Measurements from ENCODE around the gene ZC2HC1C. TPM values are rescaled to one million over a fixed set of nuclear protein-coding genes. Genes with fewer than 3 reads are reported as not detected.

The ZC2HC1C gene
- total and polyA plus RNA-seq, 9 of the 15 experiments (the other 6 are each of a cell fraction or from before 2014, with no cell fraction given) = 6.3 to 9.2 (median 7.7) TPM

GRCh38 chr14:75070383-75070782 lies 942 bp downstream of the ZC2HC1C start (continued):
- TF ChIP-seq, protein P1, sequence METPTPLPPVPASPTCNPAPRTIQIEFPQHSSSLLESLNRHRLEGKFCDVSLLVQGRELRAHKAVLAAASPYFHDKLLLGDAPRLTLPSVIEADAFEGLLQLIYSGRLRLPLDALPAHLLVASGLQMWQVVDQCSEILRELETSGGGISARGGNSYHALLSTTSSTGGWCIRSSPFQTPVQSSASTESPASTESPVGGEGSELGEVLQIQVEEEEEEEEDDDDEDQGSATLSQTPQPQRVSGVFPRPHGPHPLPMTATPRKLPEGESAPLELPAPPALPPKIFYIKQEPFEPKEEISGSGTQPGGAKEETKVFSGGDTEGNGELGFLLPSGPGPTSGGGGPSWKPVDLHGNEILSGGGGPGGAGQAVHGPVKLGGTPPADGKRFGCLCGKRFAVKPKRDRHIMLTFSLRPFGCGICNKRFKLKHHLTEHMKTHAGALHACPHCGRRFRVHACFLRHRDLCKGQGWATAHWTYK (CRISPR knock-in tag; IDR thresholded peaks at IDR 0.05) = no peak
- 0 out of 2 replicates have a peak, but pooled peaks have one; percentile 19 for TF ChIP-seq CXXC5 (CRISPR knock-in tag; IDR thresholded peaks at IDR 0.05)
- TF ChIP-seq ATF1 (CRISPR knock-in tag; IDR thresholded peaks at IDR 0.05) = no peak
- peak; percentile 54; the same call in 1 of the 2 replicates for TF ChIP-seq ATF1 (tag; IDR thresholded peaks at IDR 0.05)
- TF ChIP-seq HNRNPLL (IDR thresholded peaks at IDR 0.05; ENCODE audit: low read depth, low read length, poor library complexity, severe bottlenecking) = no peak
- no peak for TF ChIP-seq ZNF184 (CRISPR knock-in tag; IDR thresholded peaks at IDR 0.05)
- peak; percentile 36; the same call in 1 of the 2 replicates for TF ChIP-seq JUND (IDR thresholded peaks at IDR 0.05; ENCODE audit: borderline replicate concordance, low read depth, low read length)
- no peak; the same call in 2 of the 3 replicates for TF ChIP-seq JUND (tag; IDR thresholded peaks at IDR 0.05; ENCODE audit: borderline replicate concordance, low read depth, low read length)
- TF ChIP-seq NFIC (IDR thresholded peaks at IDR 0.05) = 0 out of 2 replicates have a peak, but pooled peaks have one; percentile 13

DNA sequence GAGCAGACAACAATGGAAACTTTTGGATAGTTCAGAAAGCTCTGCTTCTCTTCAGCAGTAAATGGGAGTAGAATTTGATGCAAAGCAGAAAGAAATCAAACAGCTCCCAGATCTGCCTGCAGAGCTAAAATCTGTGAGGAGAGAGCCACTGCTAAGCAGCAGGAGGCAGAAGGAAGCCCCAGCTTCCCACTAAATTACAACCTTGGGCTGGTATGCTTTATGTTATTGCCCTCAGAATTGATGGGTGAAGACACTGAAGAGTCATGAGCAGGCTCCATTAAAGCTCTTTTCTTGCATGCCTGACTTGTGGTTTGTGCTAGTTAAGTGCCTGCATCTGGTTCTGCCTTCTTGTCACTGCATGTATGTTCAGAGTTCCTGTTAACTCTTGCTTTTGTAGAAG lies 8.4 kb downstream of the ZC2HC1C start:
- H3K36me3 ChIP-seq (ENCODE audit: control insufficient read depth, insufficient read depth, low read length) = no peaks in the 10 kb centered on the region; the same call in 2 of the 3 replicates
- no peaks in the 10 kb centered on the region for H3K27me3 ChIP-seq (ENCODE audit: control insufficient read depth in 2 of 2, insufficient read depth in 2 of 2, low read length in 2 of 2)
- in situ Hi-C loops (cut with MboI) = loop anchor here (10.0 kb wide), 1 partner anchor 163 kb away; no protein-coding TSS in a partner anchor
- H3K9ac ChIP-seq (ENCODE audit: insufficient read depth in 1 of 2, low read depth in 2 of 2, low read length in 2 of 2) = no peak overlapping the region
- no peak overlapping the region for H2AFZ ChIP-seq (ENCODE audit: low read depth, low read length)
- H3K9me3 ChIP-seq (replicated peaks; ENCODE audit: control insufficient read depth, insufficient read depth, low read depth, low read length) = no peaks in the 10 kb centered on the region
- intact Hi-C loops (cut with micrococcal nuclease) = no loop called here
- CTCF ChIA-PET (ENCODE audit: low intra/inter-chr PET ratio) = no interaction called here
- H4K20me1 ChIP-seq (replicated peaks; ENCODE audit: control insufficient read depth, insufficient read depth, low read length) = no peaks in the 10 kb centered on the region
- BruUV-seq (replicated peaks) = no TSS peak
- H3K4me3 ChIP-seq = no peak overlapping the region
- TF ChIP-seq, protein P2, sequence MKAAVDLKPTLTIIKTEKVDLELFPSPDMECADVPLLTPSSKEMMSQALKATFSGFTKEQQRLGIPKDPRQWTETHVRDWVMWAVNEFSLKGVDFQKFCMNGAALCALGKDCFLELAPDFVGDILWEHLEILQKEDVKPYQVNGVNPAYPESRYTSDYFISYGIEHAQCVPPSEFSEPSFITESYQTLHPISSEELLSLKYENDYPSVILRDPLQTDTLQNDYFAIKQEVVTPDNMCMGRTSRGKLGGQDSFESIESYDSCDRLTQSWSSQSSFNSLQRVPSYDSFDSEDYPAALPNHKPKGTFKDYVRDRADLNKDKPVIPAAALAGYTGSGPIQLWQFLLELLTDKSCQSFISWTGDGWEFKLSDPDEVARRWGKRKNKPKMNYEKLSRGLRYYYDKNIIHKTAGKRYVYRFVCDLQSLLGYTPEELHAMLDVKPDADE (conservative IDR thresholded peaks at IDR 0.05; ENCODE audit: control insufficient read depth, low read depth, low read length) = no peak
- TF ChIP-seq, protein P1 (CRISPR knock-in tag; IDR thresholded peaks at IDR 0.05) = no peak
- TF ChIP-seq ZNF780A (CRISPR knock-in tag; IDR thresholded peaks at IDR 0.05) = no peak
- POLR2A ChIA-PET = interaction anchor here (0.6 to 0.9 kb wide), 2 partner anchors 214 to 413 kb away, joined by 3 read pairs; no protein-coding TSS in a partner anchor
- no peak for DNase-seq (ENCODE audit: extremely low read depth in 1 of 4, low spot score in 3 of 4)
- H3K27ac ChIP-seq (ENCODE audit: extremely low read depth, low read depth, low read length) = no peak overlapping the region
- 0 out of 3 replicates have a peak, but pooled peaks cover 3% of the 10 kb centered on the region for H3K79me2 ChIP-seq (ENCODE audit: control insufficient read depth, insufficient read depth, low read length)
- no peak for FAIRE-seq
- H3K4me2 ChIP-seq (ENCODE audit: insufficient read depth, low read length) = no peak overlapping the region
- no peak for ATAC-seq
- no peaks in the 10 kb centered on the region for H3K9me1 ChIP-seq (ENCODE audit: control insufficient read depth, insufficient read depth, low read length)
- no peaks in the 10 kb centered on the region for H3K4me1 ChIP-seq (replicated peaks in 1 of 2; ENCODE audit: control insufficient read depth in 2 of 2, insufficient read depth in 2 of 2, low read length in 2 of 2)

All from K562 (cell line).